H1 (cell line): ENCODE results near the gene DSTYK. TPM values are rescaled to one million over a fixed set of nuclear protein-coding genes. Genes with fewer than 3 reads are reported as not detected.

Experiments
- CTCF ChIA-PET: fragments of 300-600 bp; sonication (Branson Sonifier 250); formaldehyde crosslinking; loops from one replicate; lab custom pipeline; 2021; ENCODE audit not compliant: partially characterized antibody; lab: Charles Lee
- POLR2A ChIA-PET: fragments of 300-600 bp; sonication (Branson Sonifier 250); formaldehyde crosslinking; loops from one replicate; lab custom pipeline; 2021; ENCODE audit warnings: inconsistent platforms; ENCODE audit not compliant: partially characterized antibody; lab: Charles Lee
- DNase-seq, 2 experiments: peaks; one replicate each; pipeline versions ENCODE4 v3.0.0 to v3.0.0-alpha.2; 2010 to 2022; ENCODE audit warnings: low spot score in 2 of 2, low read depth in 1 of 2, mixed read lengths in 1 of 2
- FAIRE-seq: peaks from 2 replicates; lab custom pipeline; 2011; peaks lifted over from hg19 to GRCh38; lab: Jason Lieb, UNC
- H2AFZ ChIP-seq: 2 replicates; pipeline ENCODE4 v1.8.1; 2012; ENCODE audit warnings: low read length, inconsistent platforms
- H2AK5ac ChIP-seq: 2 replicates; pipeline ENCODE4 v1.6.1; 2013; ENCODE audit warnings: low read depth, low read length
- H2BK120ac ChIP-seq: replicated peaks from 2 replicates; pipeline ENCODE3; 2013; ENCODE audit warnings: low read depth, low read length, inconsistent platforms
- H2BK12ac ChIP-seq: 2 replicates; pipeline ENCODE4 v1.6.1; 2013; ENCODE audit warnings: low read depth, low read length
- H2BK15ac ChIP-seq: 2 replicates; pipeline ENCODE4 v1.6.1; 2013; ENCODE audit warnings: low read length
- H2BK20ac ChIP-seq: 2 replicates; pipeline ENCODE4 v1.6.1; 2013; ENCODE audit warnings: low read length
- H2BK5ac ChIP-seq: 2 replicates; pipeline ENCODE4 v1.6.1; 2013; ENCODE audit warnings: low read depth, low read length
- H3K14ac ChIP-seq: 2 replicates; pipeline ENCODE4 v1.6.1; 2013; ENCODE audit warnings: inconsistent platforms; ENCODE audit not compliant: insufficient read length
- H3K18ac ChIP-seq: 2 replicates; pipeline ENCODE4 v1.6.1; 2013; ENCODE audit warnings: low read length; ENCODE audit errors: extremely low read depth
- H3K23ac ChIP-seq: 2 replicates; pipeline ENCODE4 v1.6.1; 2013; ENCODE audit warnings: inconsistent platforms; ENCODE audit not compliant: insufficient read length
- H3K23me2 ChIP-seq: 2 replicates; pipeline ENCODE4 v1.6.1; 2013; ENCODE audit warnings: low read depth, low read length
- H3K27ac ChIP-seq: 2 replicates; pipeline ENCODE4 v1.6.1; 2011; ENCODE audit warnings: low read depth, low read length, inconsistent platforms
- H3K27me3 ChIP-seq, 4 experiments: replicated peaks in 1 of 4; 1 replicate in 1 of 4; 2 replicates in 3 of 4; pipeline versions ENCODE4 v1.6.1 to v1.8.1; 2011 to 2013; ENCODE audit warnings: low read length in 3 of 4, mild to moderate bottlenecking in 3 of 4, inconsistent platforms in 2 of 4, mixed read lengths in 2 of 4, moderate library complexity in 1 of 4; ENCODE audit not compliant: control insufficient read depth in 3 of 4, insufficient read depth in 3 of 4; ENCODE audit errors: extremely low read depth in 1 of 4
- H3K36me3 ChIP-seq, 4 experiments: 2 replicates each; pipeline versions ENCODE4 v1.6.1 to v1.8.1; 2011 to 2013; ENCODE audit warnings: mild to moderate bottlenecking in 4 of 4, low read length in 3 of 4, moderate library complexity in 2 of 4, control low read depth in 1 of 4, inconsistent platforms in 1 of 4; ENCODE audit not compliant: insufficient read depth in 4 of 4, control insufficient read depth in 2 of 4
- H3K4ac ChIP-seq: replicated peaks from 2 replicates; pipeline ENCODE3; 2013; ENCODE audit warnings: low read length, low read depth, mixed read lengths, inconsistent platforms; ENCODE audit not compliant: insufficient read length
- H3K4me1 ChIP-seq, 4 experiments: replicated peaks in 1 of 4; 1 replicate in 1 of 4; 2 replicates in 3 of 4; pipeline versions ENCODE4 v1.6.1 to v1.8.1; 2011 to 2013; ENCODE audit warnings: low read length in 3 of 4, inconsistent platforms in 2 of 4, mixed read lengths in 1 of 4; ENCODE audit not compliant: insufficient read depth in 4 of 4, control insufficient read depth in 3 of 4
- H3K4me2 ChIP-seq, 2 experiments: 2 replicates each; pipeline versions ENCODE4 v1.6.1 to v1.8.1; 2011 to 2013; ENCODE audit warnings: low read depth in 2 of 2, low read length in 2 of 2, control low read depth in 1 of 2, inconsistent platforms in 1 of 2, mild to moderate bottlenecking in 1 of 2; ENCODE audit not compliant: insufficient read depth in 1 of 2
- H3K4me3 ChIP-seq, 4 experiments: fragments of 200-600, 300-600 bp in 1 of 4; sonication (generic), shearing (Covaris generic), sonication (Bioruptor Twin) in 1 of 4; 2 replicates each; pipeline versions ENCODE4 v1.5.1 to v1.8.1; 2011 to 2016; ENCODE audit warnings: low read length in 4 of 4, low read depth in 3 of 4, control low read depth in 2 of 4, inconsistent platforms in 2 of 4, mild to moderate bottlenecking in 2 of 4, mixed read lengths in 1 of 4, moderate library complexity in 1 of 4; ENCODE audit not compliant: insufficient read depth in 2 of 4; ENCODE audit errors: extremely low read depth in 1 of 4
- H3K56ac ChIP-seq: replicated peaks from 2 replicates; pipeline ENCODE3; 2013; ENCODE audit warnings: low read depth, mild to moderate bottlenecking, mixed read lengths, low read length, inconsistent platforms; ENCODE audit not compliant: insufficient read length
- H3K79me1 ChIP-seq: 2 replicates; pipeline ENCODE4 v1.6.1; 2013; ENCODE audit warnings: low read depth, low read length, control low read depth
- H3K79me2 ChIP-seq, 2 experiments: 2 replicates each; pipeline versions ENCODE4 v1.6.1 to v1.8.1; 2012 to 2013; ENCODE audit warnings: low read length in 2 of 2, mild to moderate bottlenecking in 2 of 2, inconsistent platforms in 1 of 2; ENCODE audit not compliant: insufficient read depth in 2 of 2, control insufficient read depth in 1 of 2
- H3K9ac ChIP-seq, 4 experiments: replicated peaks in 1 of 4; 1 replicate in 1 of 4; 2 replicates in 3 of 4; pipeline versions ENCODE4 v1.6.1 to v1.8.1; 2011 to 2013; ENCODE audit warnings: low read depth in 3 of 4, low read length in 3 of 4, control low read depth in 2 of 4, mild to moderate bottlenecking in 2 of 4, moderate library complexity in 2 of 4, inconsistent platforms in 1 of 4; ENCODE audit errors: extremely low read depth in 1 of 4
- H3K9me3 ChIP-seq, 2 experiments: 2 replicates each; pipeline versions ENCODE4 v1.6.1 to v1.8.1; 2012 to 2013; ENCODE audit warnings: mild to moderate bottlenecking in 2 of 2, moderate library complexity in 2 of 2, control low read depth in 1 of 2, inconsistent platforms in 1 of 2, low read depth in 1 of 2, low read length in 1 of 2, mixed read lengths in 1 of 2; ENCODE audit not compliant: insufficient read depth in 2 of 2
- H4K20me1 ChIP-seq, 2 experiments: replicated peaks in 1 of 2; 2 replicates each; pipeline versions ENCODE3 to v1.8.1; 2011 to 2013; ENCODE audit warnings: inconsistent platforms in 2 of 2, low read length in 2 of 2, mild to moderate bottlenecking in 1 of 2; ENCODE audit not compliant: insufficient read depth in 2 of 2, control insufficient read depth in 1 of 2
- H4K5ac ChIP-seq: 2 replicates; pipeline ENCODE4 v1.6.1; 2013; ENCODE audit warnings: low read length, low read depth, mixed read lengths, inconsistent platforms; ENCODE audit not compliant: insufficient read length
- H4K8ac ChIP-seq: 2 replicates; pipeline ENCODE4 v1.8.0; 2013; ENCODE audit warnings: mild to moderate bottlenecking, moderate library complexity, low read length, inconsistent platforms; ENCODE audit not compliant: insufficient read depth; ENCODE audit errors: extremely low read depth
- H4K91ac ChIP-seq: replicated peaks from 2 replicates; pipeline ENCODE3; 2013; ENCODE audit warnings: low read length, mixed read lengths, inconsistent platforms; ENCODE audit not compliant: insufficient read length
- BACH1 ChIP-seq: IDR thresholded peaks from 2 replicates; pipeline ENCODE4 v1.6.1; 2012; ENCODE audit warnings: low read length, improper control_type of control experiment
- CREB1 ChIP-seq: IDR thresholded peaks from 2 replicates; pipeline ENCODE4 v1.6.1; 2012; ENCODE audit warnings: inconsistent platforms
- POLR2AphosphoS5 ChIP-seq: IDR thresholded peaks from 2 replicates; pipeline ENCODE4 v1.6.1; 2011; ENCODE audit warnings: low read depth, low read length
- SAP30 ChIP-seq: fragments of 300-600 bp; sonication (generic); IDR thresholded peaks from 2 replicates; pipeline ENCODE4 v1.7.1; 2012; ENCODE audit warnings: low read length, moderate library complexity, mild to moderate bottlenecking, inconsistent platforms; ENCODE audit not compliant: insufficient read depth, insufficient replicate concordance
- SIRT6 ChIP-seq: IDR thresholded peaks from one replicate; pipeline ENCODE4 v1.7.1; 2012; ENCODE audit warnings: low read length, inconsistent platforms
- WGBS, 2 experiments: shearing (Covaris generic) in 1 of 2; methylation state at CpG; one replicate each; pipeline versions ENCODE4 v1.1.6 to v1.1.7; 2013 to 2015; ENCODE audit warnings: low lambda C conversion rate in 2 of 2, mixed read lengths in 2 of 2, inconsistent platforms in 1 of 2, low coverage in 1 of 2, missing lambda C conversion rate in 1 of 2; ENCODE audit not compliant: insufficient replicate concordance in 2 of 2, insufficient coverage in 1 of 2, insufficient read length in 1 of 2; ENCODE audit errors: extremely low coverage in 1 of 2, missing lambda C conversion rate in 1 of 2; 5-methylcytosine and 5-hydroxymethylcytosine counted together
- polyA plus RNA-seq, 7 experiments: library from polyadenylated mRNA; depleted of rRNA in 3 of 7; stranded (reverse) in 5 of 7; unstranded in 2 of 7; fragments of >200 nt in 5 of 7; fragments of 200-250 nt in 2 of 7; gene quantifications; 1 replicate in 5 of 7; 2 replicates in 1 of 7; 4 replicates in 1 of 7; pipeline versions ENCODE4 v1.2.1 to v1.2.3, GENCODE V29; 2011 to 2013; ENCODE audit warnings: missing spikeins in 2 of 7, mixed read lengths in 2 of 7
- total RNA-seq: library from RNA; stranded (reverse); fragmentation: NEBNext Ultra II Directional; extraction: Animal tissue kit (Norgen Biotek cat#: 25700); gene quantifications from 2 replicates; pipeline ENCODE4 v1.2.1, GENCODE V29; 2021
- TF ChIP-seq, protein P1 (sequence below): IDR thresholded peaks from 2 replicates; pipeline ENCODE4 v1.6.1; 2012; ENCODE audit warnings: inconsistent platforms
- TF ChIP-seq, protein P2 (sequence below): IDR thresholded peaks from 2 replicates; pipeline ENCODE4 v1.6.1; 2011; ENCODE audit warnings: low read depth, mild to moderate bottlenecking, low read length; ENCODE audit not compliant: insufficient read depth

Gene DSTYK
- total and polyA plus RNA-seq, 2 of the 8 experiments (the other 6 are each of a cell fraction or from before 2014, with no cell fraction given) = 2.7 to 8.5 TPM

DNA sequence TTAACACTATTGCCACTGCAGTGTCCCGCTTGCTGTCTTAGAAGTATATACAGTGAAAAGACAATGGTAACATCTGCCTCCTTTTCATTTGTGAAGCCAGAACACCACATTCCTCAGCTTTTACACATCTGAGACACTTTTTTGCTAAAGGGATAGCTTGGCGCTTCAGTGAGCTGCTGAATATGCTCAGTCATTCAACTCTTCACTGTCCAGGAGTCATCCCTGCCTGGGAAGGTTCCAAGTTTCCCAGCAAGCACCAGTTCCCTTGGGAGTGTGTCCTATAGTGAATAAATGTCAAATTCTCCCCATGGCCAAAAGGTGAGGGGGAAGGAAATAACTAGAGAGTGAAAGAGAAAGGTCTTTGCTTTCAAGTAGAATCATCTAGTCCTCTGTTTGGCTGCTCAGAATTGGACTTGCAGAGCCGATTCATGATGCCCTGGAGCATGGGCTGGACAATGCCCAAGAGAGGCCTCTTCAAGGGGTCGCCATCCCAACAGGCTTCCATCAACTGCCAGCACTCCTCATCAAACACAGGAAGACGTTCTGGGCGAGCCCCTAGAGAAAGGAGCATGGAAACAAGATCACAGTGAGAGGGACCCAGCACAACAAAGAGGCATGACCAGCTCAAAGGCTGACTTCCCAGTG, 64.2 kb downstream of the DSTYK start:
- no peak overlapping the region for H2BK20ac ChIP-seq
- H3K4ac ChIP-seq = no peak overlapping the region
- H3K79me1 ChIP-seq = no peaks in the 10 kb centered on the region
- no peaks in the 10 kb centered on the region for H3K79me2 ChIP-seq
- no peak overlapping the region for H2BK15ac ChIP-seq
- H4K91ac ChIP-seq = no peak overlapping the region
- no peak overlapping the region for H3K4me3 ChIP-seq
- H4K20me1 ChIP-seq = no peaks in the 10 kb centered on the region
- H3K18ac ChIP-seq = no peak overlapping the region
- H3K23ac ChIP-seq = no peak overlapping the region
- DNase-seq = no peak
- no peak overlapping the region for H4K5ac ChIP-seq
- peaks cover 0 to 3% (median 1%) of the 10 kb centered on the region in 4 experiments; a peak in 1 of 7 replicates for H3K4me1 ChIP-seq
- H2BK120ac ChIP-seq = no peak overlapping the region
- CTCF ChIA-PET = interaction anchor here (0.9 to 4.7 kb wide), 6 partner anchors 85 to 115 kb away, joined by 3 to 29 read pairs (median 3); no protein-coding TSS in a partner anchor
- H3K9me3 ChIP-seq = no peaks in the 10 kb centered on the region
- no peak overlapping the region for H3K4me2 ChIP-seq
- H3K14ac ChIP-seq = no peak overlapping the region
- POLR2A ChIA-PET = no interaction called here
- H3K27me3 ChIP-seq = no peaks in the 10 kb centered on the region
- peaks cover 0 to 14% (median 3%) of the 10 kb centered on the region in 4 experiments; a peak in 3 of 8 replicates for H3K36me3 ChIP-seq
- no peak overlapping the region for H2BK12ac ChIP-seq
- H3K27ac ChIP-seq = no peak overlapping the region
- no peak overlapping the region for H4K8ac ChIP-seq
- WGBS, 2 experiments = 82% methylated on average over 6 of the region's 6 CpGs; no CpG with 5 or more reads in 1 of the 2 experiments
- TF ChIP-seq CREB1 (no peak), SAP30 (no peak), BACH1 (no peak), POLR2AphosphoS5 (no peak), SIRT6 (no peak)
- TF ChIP-seq, protein P1, sequence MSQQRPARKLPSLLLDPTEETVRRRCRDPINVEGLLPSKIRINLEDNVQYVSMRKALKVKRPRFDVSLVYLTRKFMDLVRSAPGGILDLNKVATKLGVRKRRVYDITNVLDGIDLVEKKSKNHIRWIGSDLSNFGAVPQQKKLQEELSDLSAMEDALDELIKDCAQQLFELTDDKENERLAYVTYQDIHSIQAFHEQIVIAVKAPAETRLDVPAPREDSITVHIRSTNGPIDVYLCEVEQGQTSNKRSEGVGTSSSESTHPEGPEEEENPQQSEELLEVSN = no peak
- TF ChIP-seq, protein P2, sequence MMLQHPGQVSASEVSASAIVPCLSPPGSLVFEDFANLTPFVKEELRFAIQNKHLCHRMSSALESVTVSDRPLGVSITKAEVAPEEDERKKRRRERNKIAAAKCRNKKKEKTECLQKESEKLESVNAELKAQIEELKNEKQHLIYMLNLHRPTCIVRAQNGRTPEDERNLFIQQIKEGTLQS = no peak
- no peak for FAIRE-seq
- H2AFZ ChIP-seq = no peak overlapping the region
- no peak overlapping the region for H3K9ac ChIP-seq
- H2AK5ac ChIP-seq = no peak overlapping the region
- H3K23me2 ChIP-seq = no peaks in the 10 kb centered on the region
- no peak overlapping the region for H2BK5ac ChIP-seq
- H3K56ac ChIP-seq = no peak overlapping the region
